H1 (cell line): ENCODE data around the gene CHRNG. TPM values are rescaled to one million over a fixed set of nuclear protein-coding genes. Genes with fewer than 3 reads are reported as not detected.
A peak's percentile ranks its signal among the peaks of the same experiment; 100 is the strongest.

ENCODE experiments used
- CTCF ChIA-PET: fragments of 300-600 bp; sonication (Branson Sonifier 250); formaldehyde crosslinking; loops from one replicate; lab custom pipeline; 2021; ENCODE audit not compliant: partially characterized antibody; lab: Charles Lee
- POLR2A ChIA-PET: fragments of 300-600 bp; sonication (Branson Sonifier 250); formaldehyde crosslinking; loops from one replicate; lab custom pipeline; 2021; ENCODE audit warnings: inconsistent platforms; ENCODE audit not compliant: partially characterized antibody; lab: Charles Lee
- DNase-seq, 2 experiments: peaks; one replicate each; pipeline versions ENCODE4 v3.0.0 to v3.0.0-alpha.2; 2010 to 2022; ENCODE audit warnings: low spot score in 2 of 2, low read depth in 1 of 2, mixed read lengths in 1 of 2
- FAIRE-seq: peaks from 2 replicates; lab custom pipeline; 2011; peaks lifted over from hg19 to GRCh38; lab: Jason Lieb, UNC
- H2AFZ ChIP-seq: 2 replicates; pipeline ENCODE4 v1.8.1; 2012; ENCODE audit warnings: low read length, inconsistent platforms
- H2AK5ac ChIP-seq: 2 replicates; pipeline ENCODE4 v1.6.1; 2013; ENCODE audit warnings: low read depth, low read length
- H2BK120ac ChIP-seq: replicated peaks from 2 replicates; pipeline ENCODE3; 2013; ENCODE audit warnings: low read depth, low read length, inconsistent platforms
- H2BK12ac ChIP-seq: 2 replicates; pipeline ENCODE4 v1.6.1; 2013; ENCODE audit warnings: low read depth, low read length
- H2BK15ac ChIP-seq: 2 replicates; pipeline ENCODE4 v1.6.1; 2013; ENCODE audit warnings: low read length
- H2BK20ac ChIP-seq: 2 replicates; pipeline ENCODE4 v1.6.1; 2013; ENCODE audit warnings: low read length
- H2BK5ac ChIP-seq: 2 replicates; pipeline ENCODE4 v1.6.1; 2013; ENCODE audit warnings: low read depth, low read length
- H3K14ac ChIP-seq: 2 replicates; pipeline ENCODE4 v1.6.1; 2013; ENCODE audit warnings: inconsistent platforms; ENCODE audit not compliant: insufficient read length
- H3K18ac ChIP-seq: 2 replicates; pipeline ENCODE4 v1.6.1; 2013; ENCODE audit warnings: low read length; ENCODE audit errors: extremely low read depth
- H3K23ac ChIP-seq: 2 replicates; pipeline ENCODE4 v1.6.1; 2013; ENCODE audit warnings: inconsistent platforms; ENCODE audit not compliant: insufficient read length
- H3K23me2 ChIP-seq: 2 replicates; pipeline ENCODE4 v1.6.1; 2013; ENCODE audit warnings: low read depth, low read length
- H3K27ac ChIP-seq: 2 replicates; pipeline ENCODE4 v1.6.1; 2011; ENCODE audit warnings: low read depth, low read length, inconsistent platforms
- H3K27me3 ChIP-seq, 4 experiments: replicated peaks in 1 of 4; 1 replicate in 1 of 4; 2 replicates in 3 of 4; pipeline versions ENCODE4 v1.6.1 to v1.8.1; 2011 to 2013; ENCODE audit warnings: low read length in 3 of 4, mild to moderate bottlenecking in 3 of 4, inconsistent platforms in 2 of 4, mixed read lengths in 2 of 4, moderate library complexity in 1 of 4; ENCODE audit not compliant: control insufficient read depth in 3 of 4, insufficient read depth in 3 of 4; ENCODE audit errors: extremely low read depth in 1 of 4
- H3K36me3 ChIP-seq, 4 experiments: 2 replicates each; pipeline versions ENCODE4 v1.6.1 to v1.8.1; 2011 to 2013; ENCODE audit warnings: mild to moderate bottlenecking in 4 of 4, low read length in 3 of 4, moderate library complexity in 2 of 4, control low read depth in 1 of 4, inconsistent platforms in 1 of 4; ENCODE audit not compliant: insufficient read depth in 4 of 4, control insufficient read depth in 2 of 4
- H3K4ac ChIP-seq: replicated peaks from 2 replicates; pipeline ENCODE3; 2013; ENCODE audit warnings: low read length, low read depth, mixed read lengths, inconsistent platforms; ENCODE audit not compliant: insufficient read length
- H3K4me1 ChIP-seq, 4 experiments: replicated peaks in 1 of 4; 1 replicate in 1 of 4; 2 replicates in 3 of 4; pipeline versions ENCODE4 v1.6.1 to v1.8.1; 2011 to 2013; ENCODE audit warnings: low read length in 3 of 4, inconsistent platforms in 2 of 4, mixed read lengths in 1 of 4; ENCODE audit not compliant: insufficient read depth in 4 of 4, control insufficient read depth in 3 of 4
- H3K4me2 ChIP-seq, 2 experiments: 2 replicates each; pipeline versions ENCODE4 v1.6.1 to v1.8.1; 2011 to 2013; ENCODE audit warnings: low read depth in 2 of 2, low read length in 2 of 2, control low read depth in 1 of 2, inconsistent platforms in 1 of 2, mild to moderate bottlenecking in 1 of 2; ENCODE audit not compliant: insufficient read depth in 1 of 2
- H3K4me3 ChIP-seq, 4 experiments: fragments of 200-600, 300-600 bp in 1 of 4; sonication (generic), shearing (Covaris generic), sonication (Bioruptor Twin) in 1 of 4; 2 replicates each; pipeline versions ENCODE4 v1.5.1 to v1.8.1; 2011 to 2016; ENCODE audit warnings: low read length in 4 of 4, low read depth in 3 of 4, control low read depth in 2 of 4, inconsistent platforms in 2 of 4, mild to moderate bottlenecking in 2 of 4, mixed read lengths in 1 of 4, moderate library complexity in 1 of 4; ENCODE audit not compliant: insufficient read depth in 2 of 4; ENCODE audit errors: extremely low read depth in 1 of 4
- H3K56ac ChIP-seq: replicated peaks from 2 replicates; pipeline ENCODE3; 2013; ENCODE audit warnings: low read depth, mild to moderate bottlenecking, mixed read lengths, low read length, inconsistent platforms; ENCODE audit not compliant: insufficient read length
- H3K79me1 ChIP-seq: 2 replicates; pipeline ENCODE4 v1.6.1; 2013; ENCODE audit warnings: low read depth, low read length, control low read depth
- H3K79me2 ChIP-seq, 2 experiments: 2 replicates each; pipeline versions ENCODE4 v1.6.1 to v1.8.1; 2012 to 2013; ENCODE audit warnings: low read length in 2 of 2, mild to moderate bottlenecking in 2 of 2, inconsistent platforms in 1 of 2; ENCODE audit not compliant: insufficient read depth in 2 of 2, control insufficient read depth in 1 of 2
- H3K9ac ChIP-seq, 4 experiments: replicated peaks in 1 of 4; 1 replicate in 1 of 4; 2 replicates in 3 of 4; pipeline versions ENCODE4 v1.6.1 to v1.8.1; 2011 to 2013; ENCODE audit warnings: low read depth in 3 of 4, low read length in 3 of 4, control low read depth in 2 of 4, mild to moderate bottlenecking in 2 of 4, moderate library complexity in 2 of 4, inconsistent platforms in 1 of 4; ENCODE audit errors: extremely low read depth in 1 of 4
- H3K9me3 ChIP-seq, 2 experiments: 2 replicates each; pipeline versions ENCODE4 v1.6.1 to v1.8.1; 2012 to 2013; ENCODE audit warnings: mild to moderate bottlenecking in 2 of 2, moderate library complexity in 2 of 2, control low read depth in 1 of 2, inconsistent platforms in 1 of 2, low read depth in 1 of 2, low read length in 1 of 2, mixed read lengths in 1 of 2; ENCODE audit not compliant: insufficient read depth in 2 of 2
- H4K20me1 ChIP-seq, 2 experiments: replicated peaks in 1 of 2; 2 replicates each; pipeline versions ENCODE3 to v1.8.1; 2011 to 2013; ENCODE audit warnings: inconsistent platforms in 2 of 2, low read length in 2 of 2, mild to moderate bottlenecking in 1 of 2; ENCODE audit not compliant: insufficient read depth in 2 of 2, control insufficient read depth in 1 of 2
- H4K5ac ChIP-seq: 2 replicates; pipeline ENCODE4 v1.6.1; 2013; ENCODE audit warnings: low read length, low read depth, mixed read lengths, inconsistent platforms; ENCODE audit not compliant: insufficient read length
- H4K8ac ChIP-seq: 2 replicates; pipeline ENCODE4 v1.8.0; 2013; ENCODE audit warnings: mild to moderate bottlenecking, moderate library complexity, low read length, inconsistent platforms; ENCODE audit not compliant: insufficient read depth; ENCODE audit errors: extremely low read depth
- H4K91ac ChIP-seq: replicated peaks from 2 replicates; pipeline ENCODE3; 2013; ENCODE audit warnings: low read length, mixed read lengths, inconsistent platforms; ENCODE audit not compliant: insufficient read length
- JUND ChIP-seq: IDR thresholded peaks from 2 replicates; pipeline ENCODE4 v1.6.1; 2011; ENCODE audit warnings: mild to moderate bottlenecking, improper control_type of control experiment, low read length
- POU5F1 ChIP-seq: IDR thresholded peaks from 2 replicates; pipeline ENCODE4 v1.6.1; 2011; ENCODE audit warnings: low read depth, mild to moderate bottlenecking, low read length, moderate library complexity
- RAD21 ChIP-seq, 2 experiments: IDR thresholded peaks in 1 of 2; conservative IDR thresholded peaks in 1 of 2; 2 replicates each; pipeline ENCODE4 v1.6.1; 2011; ENCODE audit warnings: low read depth in 2 of 2, low read length in 2 of 2, improper control_type of control experiment in 1 of 2, inconsistent platforms in 1 of 2, mild to moderate bottlenecking in 1 of 2, moderate library complexity in 1 of 2
- RNF2 ChIP-seq: fragments of 200-900, 300-1000 bp; sonication (generic); IDR thresholded peaks from 2 replicates; pipeline ENCODE4 v1.7.1; 2016; ENCODE audit warnings: borderline replicate concordance, low read depth, mild to moderate bottlenecking, antibody characterized with exemption, low read length; ENCODE audit not compliant: poor library complexity, severe bottlenecking; ENCODE audit errors: missing control alignments
- SIN3A ChIP-seq, 2 experiments: IDR thresholded peaks in 1 of 2; conservative IDR thresholded peaks in 1 of 2; 2 replicates each; pipeline ENCODE4 v1.6.1; 2011 to 2012; ENCODE audit warnings: low read length in 2 of 2, improper control_type of control experiment in 1 of 2, low read depth in 1 of 2, mild to moderate bottlenecking in 1 of 2
- TEAD4 ChIP-seq: IDR thresholded peaks from 2 replicates; pipeline ENCODE4 v1.6.1; 2012; ENCODE audit warnings: low read depth, low read length, inconsistent platforms, mixed read lengths
- WGBS, 2 experiments: shearing (Covaris generic) in 1 of 2; methylation state at CpG; one replicate each; pipeline versions ENCODE4 v1.1.6 to v1.1.7; 2013 to 2015; ENCODE audit warnings: low lambda C conversion rate in 2 of 2, mixed read lengths in 2 of 2, inconsistent platforms in 1 of 2, low coverage in 1 of 2, missing lambda C conversion rate in 1 of 2; ENCODE audit not compliant: insufficient replicate concordance in 2 of 2, insufficient coverage in 1 of 2, insufficient read length in 1 of 2; ENCODE audit errors: extremely low coverage in 1 of 2, missing lambda C conversion rate in 1 of 2; 5-methylcytosine and 5-hydroxymethylcytosine counted together
- polyA plus RNA-seq, 7 experiments: library from polyadenylated mRNA; depleted of rRNA in 3 of 7; stranded (reverse) in 5 of 7; unstranded in 2 of 7; fragments of >200 nt in 5 of 7; fragments of 200-250 nt in 2 of 7; gene quantifications; 1 replicate in 5 of 7; 2 replicates in 1 of 7; 4 replicates in 1 of 7; pipeline versions ENCODE4 v1.2.1 to v1.2.3, GENCODE V29; 2011 to 2013; ENCODE audit warnings: missing spikeins in 2 of 7, mixed read lengths in 2 of 7
- total RNA-seq: library from RNA; stranded (reverse); fragmentation: NEBNext Ultra II Directional; extraction: Animal tissue kit (Norgen Biotek cat#: 25700); gene quantifications from 2 replicates; pipeline ENCODE4 v1.2.1, GENCODE V29; 2021
- TF ChIP-seq, protein P1 (sequence below): IDR thresholded peaks from 2 replicates; pipeline ENCODE4 v1.6.1; 2012; ENCODE audit warnings: low read length, inconsistent platforms

The CHRNG gene
- total and polyA plus RNA-seq, 2 of the 8 experiments (the other 6 are each of a cell fraction or from before 2014, with no cell fraction given): 0.05 TPM; not detected in 1

DNA sequence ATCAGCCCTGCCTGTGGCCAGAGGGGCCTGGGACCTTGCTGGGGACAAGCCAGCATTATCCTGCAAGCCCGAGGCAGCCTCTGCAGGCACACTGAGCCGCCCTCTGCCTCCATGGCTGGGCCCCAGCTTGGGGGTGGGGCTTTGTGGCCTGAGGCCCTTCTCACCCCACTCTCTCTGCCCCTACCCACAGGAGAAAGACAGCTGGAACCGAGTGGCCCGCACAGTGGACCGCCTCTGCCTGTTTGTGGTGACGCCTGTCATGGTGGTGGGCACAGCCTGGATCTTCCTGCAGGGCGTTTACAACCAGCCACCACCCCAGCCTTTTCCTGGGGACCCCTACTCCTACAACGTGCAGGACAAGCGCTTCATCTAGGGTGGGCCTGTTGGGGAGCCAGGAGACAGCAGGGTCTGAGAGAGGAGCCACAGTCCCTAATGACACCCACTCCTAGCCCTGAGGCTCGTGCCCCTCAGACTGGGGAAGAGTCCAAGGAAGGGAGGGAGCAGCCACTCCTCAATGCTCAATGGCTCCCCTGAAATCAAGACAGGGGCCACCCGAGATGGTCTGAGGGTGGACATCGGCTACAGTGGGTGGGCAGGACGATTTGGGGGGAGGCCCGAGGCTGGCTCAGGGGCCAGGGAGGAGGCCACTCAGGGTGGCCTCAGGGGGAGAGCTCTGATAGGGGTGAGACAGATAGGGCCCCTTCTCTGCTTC is 4.4 kb upstream of the CHRNG start:
- 0 out of 2 replicates have a peak, but pooled peaks cover 1% of the 10 kb centered on the region for H3K23me2 ChIP-seq
- no peak overlapping the region for H3K4ac ChIP-seq
- H4K20me1 ChIP-seq: no peaks in the 10 kb centered on the region
- H2AK5ac ChIP-seq: no peak overlapping the region
- no peak overlapping the region for H3K23ac ChIP-seq
- 0 out of 4 replicates have a peak, but pooled peaks cover 0 to 5% of the 10 kb centered on the region in 2 experiments for H3K9me3 ChIP-seq
- ChIA-PET CTCF (interaction anchor here (1.7 to 5.5 kb wide), 3 partner anchors 9 to 13 kb away, joined by 5 to 29 read pairs (median 23); partner anchors contain the start of genes CHRND and PRSS56), POLR2A (interaction anchor here (1.1 to 2.4 kb wide), 4 partner anchors 9 to 17 kb away, joined by 3 to 12 read pairs (median 4); partner anchors contain the start of gene CHRND)
- DNase-seq: no peak
- no peak overlapping the region for H3K56ac ChIP-seq
- H4K8ac ChIP-seq: no peak overlapping the region
- no peak overlapping the region for H4K5ac ChIP-seq
- no peak for FAIRE-seq
- no peak overlapping the region for H3K14ac ChIP-seq
- no peak overlapping the region for H4K91ac ChIP-seq
- no peak overlapping the region for H3K27ac ChIP-seq
- H3K4me2 ChIP-seq: no peak overlapping the region
- no peak overlapping the region for H2BK15ac ChIP-seq
- no peak overlapping the region for H2BK5ac ChIP-seq
- no peak overlapping the region for H2AFZ ChIP-seq
- H2BK120ac ChIP-seq: no peak overlapping the region
- H3K36me3 ChIP-seq: no peaks in the 10 kb centered on the region
- H3K4me1 ChIP-seq: peaks cover 0 to 20% (median 12%) of the 10 kb centered on the region in 4 experiments; a peak in 6 of 7 replicates
- H2BK12ac ChIP-seq: peak overlapping the region; percentile 39; the same call in 1 of the 2 replicates
- H3K79me2 ChIP-seq: no peaks in the 10 kb centered on the region
- H3K9ac ChIP-seq: no peak overlapping the region
- no peaks in the 10 kb centered on the region for H3K27me3 ChIP-seq
- no peaks in the 10 kb centered on the region for H3K79me1 ChIP-seq
- 90% methylated on average over 14 of the region's 14 CpGs; no CpG with 5 or more reads in 1 of the 2 experiments for WGBS, 2 experiments
- H3K18ac ChIP-seq: no peak overlapping the region
- no peak overlapping the region for H3K4me3 ChIP-seq
- H2BK20ac ChIP-seq: no peak overlapping the region
- TF ChIP-seq POU5F1: no peak
- TF ChIP-seq SIN3A (conservative IDR thresholded peaks at IDR 0.05 in 1 of 2, IDR thresholded peaks at IDR 0.05 in 1 of 2; ENCODE audit: low read depth in 1 of 2, low read length in 2 of 2): no peak
- TF ChIP-seq, protein P1, sequence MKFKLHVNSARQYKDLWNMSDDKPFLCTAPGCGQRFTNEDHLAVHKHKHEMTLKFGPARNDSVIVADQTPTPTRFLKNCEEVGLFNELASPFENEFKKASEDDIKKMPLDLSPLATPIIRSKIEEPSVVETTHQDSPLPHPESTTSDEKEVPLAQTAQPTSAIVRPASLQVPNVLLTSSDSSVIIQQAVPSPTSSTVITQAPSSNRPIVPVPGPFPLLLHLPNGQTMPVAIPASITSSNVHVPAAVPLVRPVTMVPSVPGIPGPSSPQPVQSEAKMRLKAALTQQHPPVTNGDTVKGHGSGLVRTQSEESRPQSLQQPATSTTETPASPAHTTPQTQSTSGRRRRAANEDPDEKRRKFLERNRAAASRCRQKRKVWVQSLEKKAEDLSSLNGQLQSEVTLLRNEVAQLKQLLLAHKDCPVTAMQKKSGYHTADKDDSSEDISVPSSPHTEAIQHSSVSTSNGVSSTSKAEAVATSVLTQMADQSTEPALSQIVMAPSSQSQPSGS: no peak
- no peak for TF ChIP-seq JUND
- TF ChIP-seq RAD21 (IDR thresholded peaks at IDR 0.05 in 1 of 2, conservative IDR thresholded peaks at IDR 0.05 in 1 of 2; ENCODE audit: low read depth in 2 of 2, low read length in 2 of 2): no peak
- TF ChIP-seq RNF2: no peak
- no peak for TF ChIP-seq TEAD4
